Measurements from ENCODE around the gene SSC4D.
"Not testable (repeated sequence)": the region's sequence is repeated elsewhere in the genome, so short reads cannot be mapped to it uniquely, and the experiment has no call there.

Gene SSC4D

DNA sequence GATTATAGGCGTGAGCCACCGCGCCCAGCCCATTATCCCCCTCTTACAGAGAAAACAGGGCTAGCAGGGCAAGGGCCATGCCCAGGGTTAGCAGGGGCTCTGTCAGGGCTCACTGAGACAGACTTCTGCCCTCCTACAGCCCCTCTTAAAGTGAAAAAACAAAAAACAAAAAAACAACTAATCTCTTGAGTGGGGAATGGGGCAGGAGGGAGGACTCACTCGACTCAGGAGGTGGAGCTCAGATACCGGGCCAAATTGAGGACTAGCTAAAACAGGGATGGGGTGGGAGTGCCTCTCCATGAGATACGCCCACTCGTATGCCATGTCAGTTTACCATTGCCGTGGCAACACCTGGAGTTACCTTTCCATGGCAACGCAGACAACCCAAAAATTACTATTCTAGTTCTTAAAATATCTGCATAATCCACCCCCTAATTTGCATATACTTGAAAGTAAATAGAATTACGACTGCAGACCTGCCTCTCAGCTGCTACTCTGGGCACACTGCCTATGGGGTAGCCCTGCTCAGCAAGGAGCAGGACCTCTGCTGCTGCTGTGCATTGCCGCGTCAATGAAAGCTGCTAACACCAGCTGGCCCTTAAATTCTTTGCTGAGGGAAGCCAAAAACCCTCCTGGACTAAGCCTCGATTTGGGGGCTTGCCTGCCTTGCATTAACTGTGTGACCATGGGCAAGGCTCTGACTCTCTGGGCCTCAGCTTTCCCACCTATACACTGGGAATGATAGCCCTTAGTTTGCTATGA is 13.4 kb downstream of the SSC4D start:
- in situ Hi-C loops (cut with HindIII; ENCODE audit: low sequenced_read_pairs) = no loop called here
- H3K4me3 ChIP-seq (ENCODE audit: low read depth, low read length) = no peak overlapping the region
- DNase-seq (ENCODE audit: low read depth, low spot score) = no peak
- TF ChIP-seq, protein P1, sequence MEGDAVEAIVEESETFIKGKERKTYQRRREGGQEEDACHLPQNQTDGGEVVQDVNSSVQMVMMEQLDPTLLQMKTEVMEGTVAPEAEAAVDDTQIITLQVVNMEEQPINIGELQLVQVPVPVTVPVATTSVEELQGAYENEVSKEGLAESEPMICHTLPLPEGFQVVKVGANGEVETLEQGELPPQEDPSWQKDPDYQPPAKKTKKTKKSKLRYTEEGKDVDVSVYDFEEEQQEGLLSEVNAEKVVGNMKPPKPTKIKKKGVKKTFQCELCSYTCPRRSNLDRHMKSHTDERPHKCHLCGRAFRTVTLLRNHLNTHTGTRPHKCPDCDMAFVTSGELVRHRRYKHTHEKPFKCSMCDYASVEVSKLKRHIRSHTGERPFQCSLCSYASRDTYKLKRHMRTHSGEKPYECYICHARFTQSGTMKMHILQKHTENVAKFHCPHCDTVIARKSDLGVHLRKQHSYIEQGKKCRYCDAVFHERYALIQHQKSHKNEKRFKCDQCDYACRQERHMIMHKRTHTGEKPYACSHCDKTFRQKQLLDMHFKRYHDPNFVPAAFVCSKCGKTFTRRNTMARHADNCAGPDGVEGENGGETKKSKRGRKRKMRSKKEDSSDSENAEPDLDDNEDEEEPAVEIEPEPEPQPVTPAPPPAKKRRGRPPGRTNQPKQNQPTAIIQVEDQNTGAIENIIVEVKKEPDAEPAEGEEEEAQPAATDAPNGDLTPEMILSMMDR (IDR thresholded peaks at IDR 0.05; ENCODE audit: low read depth, low read length) = no peak

DNA sequence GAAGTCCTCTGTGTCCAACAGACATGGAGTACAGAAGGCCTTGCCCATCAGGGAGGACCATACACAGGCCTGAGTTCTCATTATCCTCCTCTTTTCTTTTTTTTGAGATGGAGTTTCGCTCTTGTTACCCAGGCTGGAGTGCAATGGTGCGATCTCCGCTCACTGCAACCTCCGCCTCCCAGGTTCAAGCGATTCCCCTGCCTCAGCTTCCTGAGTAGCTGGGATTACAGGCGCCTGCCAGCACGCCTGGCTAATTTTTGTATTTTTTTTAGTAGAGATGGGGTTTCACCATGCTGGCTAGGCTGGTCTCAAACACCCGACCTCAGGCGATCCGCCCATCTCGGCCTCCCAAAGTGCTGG is 13.9 kb downstream of the SSC4D start:
- in situ Hi-C loops (cut with HindIII; ENCODE audit: low sequenced_read_pairs); H3K4me3 ChIP-seq (ENCODE audit: low read depth, low read length); DNase-seq (ENCODE audit: low read depth, low spot score): not testable (repeated sequence)

DNA sequence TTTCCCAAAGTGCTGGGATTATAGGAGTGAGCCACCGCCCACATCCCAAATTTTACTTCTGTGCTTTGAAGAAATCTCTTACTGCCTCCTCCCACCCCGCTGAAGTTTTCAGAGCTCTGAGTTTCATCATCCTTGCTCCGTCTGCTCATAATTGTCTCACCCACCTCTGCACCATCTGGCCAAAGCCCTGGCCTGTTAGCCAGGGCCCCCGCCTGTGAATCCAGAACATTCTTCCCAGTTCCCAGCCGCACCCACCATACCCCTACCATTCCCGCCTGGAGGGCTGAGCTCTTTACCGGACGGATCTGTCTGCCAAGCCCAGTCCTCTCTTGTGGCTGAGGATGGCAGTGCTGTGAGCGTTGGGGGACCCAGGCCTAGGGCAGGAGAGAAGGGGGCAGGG is 14.5 kb downstream of the SSC4D start:
- TF ChIP-seq, protein P1 (IDR thresholded peaks at IDR 0.05; ENCODE audit: low read depth, low read length) = no peak
- in situ Hi-C loops (cut with HindIII; ENCODE audit: low sequenced_read_pairs) = no loop called here
- no peak for DNase-seq (ENCODE audit: low read depth, low spot score)
- H3K4me3 ChIP-seq (ENCODE audit: low read depth, low read length) = no peak overlapping the region

DNA sequence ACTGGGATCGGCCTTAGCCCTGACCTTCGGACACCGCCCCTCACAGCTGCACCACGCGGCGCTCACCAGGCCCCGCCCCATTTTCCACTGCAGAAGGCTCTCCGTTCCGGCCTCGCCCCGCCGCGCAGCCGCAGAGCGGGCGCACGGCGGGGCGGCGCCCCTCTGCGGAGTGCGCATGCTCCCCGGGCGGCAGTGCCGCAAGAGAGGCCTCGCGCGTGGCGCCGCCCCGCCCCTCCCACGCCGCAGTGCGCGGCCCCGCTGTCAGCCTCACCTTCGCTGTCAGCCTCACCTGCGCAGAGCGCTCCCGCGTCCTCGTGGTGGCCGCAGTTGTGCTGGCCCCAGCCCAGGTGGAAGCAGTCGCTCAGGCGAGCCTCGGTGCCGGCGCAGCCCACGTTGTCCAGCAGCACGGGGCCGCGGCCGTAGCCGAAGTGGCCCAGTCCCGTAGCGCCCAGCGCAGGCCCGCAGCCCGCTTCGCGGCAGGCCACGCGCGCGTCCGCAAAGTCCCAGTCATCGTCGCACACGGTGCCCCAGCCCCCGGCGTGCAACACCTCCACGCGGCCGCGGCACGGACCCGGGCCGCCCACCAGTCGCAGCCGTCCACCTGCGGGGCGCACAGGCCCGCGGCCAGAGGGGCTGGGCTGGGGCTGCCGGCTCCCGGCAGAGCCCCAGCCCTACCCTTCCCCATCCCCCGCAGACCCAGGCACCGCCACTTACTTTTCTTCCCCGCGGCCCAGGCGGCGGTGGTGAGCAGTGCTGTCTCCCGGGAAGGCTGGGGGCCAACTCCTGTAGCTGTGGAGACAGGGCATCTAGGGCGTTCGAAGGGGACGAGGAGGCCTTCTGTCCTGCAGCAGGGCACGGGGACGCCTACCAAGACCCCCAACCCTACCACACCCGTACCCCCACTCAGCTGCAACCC is 16.1 kb downstream of the SSC4D start:
- in situ Hi-C loops (cut with HindIII; ENCODE audit: low sequenced_read_pairs) = no loop called here
- H3K4me3 ChIP-seq (ENCODE audit: low read depth, low read length) = peak overlapping the region; percentile 44
- TF ChIP-seq, protein P1 (IDR thresholded peaks at IDR 0.05; ENCODE audit: low read depth, low read length) = no peak
- peak; percentile 83 for DNase-seq (ENCODE audit: low read depth, low spot score)

DNA sequence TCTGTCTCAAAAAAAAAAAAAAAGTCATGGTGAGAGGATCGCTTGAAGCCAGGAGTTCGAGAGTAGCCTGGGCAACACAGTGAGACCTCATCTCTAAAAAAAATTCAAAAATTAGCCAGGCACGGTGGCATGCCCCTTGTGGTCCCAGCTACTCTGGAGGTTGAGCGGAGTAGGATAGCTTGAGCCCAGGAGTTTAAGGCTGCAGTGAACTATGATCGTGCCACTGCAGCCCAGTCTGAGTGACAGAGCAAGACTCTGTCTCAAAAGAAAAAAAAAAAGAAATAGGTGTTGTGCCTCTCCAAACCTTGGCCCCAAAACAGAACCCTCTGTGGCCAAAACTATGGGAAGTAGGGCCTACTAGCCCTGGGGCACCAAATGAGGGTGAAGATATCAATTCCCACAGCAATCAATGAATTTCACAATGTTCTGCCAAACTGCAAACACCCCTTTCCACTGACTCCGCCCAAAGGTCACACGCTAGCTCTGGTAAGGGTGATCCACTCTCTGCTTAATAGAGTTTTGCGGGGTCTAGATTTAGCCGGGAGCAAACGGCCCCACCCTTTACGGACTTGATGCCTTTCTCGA is 16.9 kb downstream of the SSC4D start:
- DNase-seq (ENCODE audit: low read depth, low spot score) = no peak
- in situ Hi-C loops (cut with HindIII; ENCODE audit: low sequenced_read_pairs) = no loop called here
- H3K4me3 ChIP-seq (ENCODE audit: low read depth, low read length) = peak overlapping the region; percentile 27
- TF ChIP-seq, protein P1 (IDR thresholded peaks at IDR 0.05; ENCODE audit: low read depth, low read length) = no peak

DNA sequence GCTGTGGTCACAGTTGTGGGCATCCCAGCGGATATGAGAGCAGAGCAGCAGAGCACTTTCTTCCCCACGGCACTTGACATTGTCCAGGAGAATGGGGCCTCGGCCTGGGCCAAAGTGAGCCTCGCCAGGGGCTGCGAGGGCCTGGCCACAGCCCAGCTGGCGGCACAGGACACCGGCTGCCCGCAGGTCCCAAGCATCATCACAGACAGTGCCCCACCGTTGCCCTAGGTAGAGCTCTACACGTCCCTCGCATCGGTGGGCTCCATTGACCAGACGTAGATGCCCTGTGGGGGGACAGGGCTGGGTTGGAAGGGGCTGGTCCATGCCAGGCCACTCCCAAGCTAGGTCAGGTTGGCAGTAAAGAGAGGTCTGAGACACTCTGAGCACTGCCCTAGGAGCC is 19.4 kb downstream of the SSC4D start:
- H3K4me3 ChIP-seq (ENCODE audit: low read depth, low read length) = no peak overlapping the region
- in situ Hi-C loops (cut with HindIII; ENCODE audit: low sequenced_read_pairs) = no loop called here

DNA sequence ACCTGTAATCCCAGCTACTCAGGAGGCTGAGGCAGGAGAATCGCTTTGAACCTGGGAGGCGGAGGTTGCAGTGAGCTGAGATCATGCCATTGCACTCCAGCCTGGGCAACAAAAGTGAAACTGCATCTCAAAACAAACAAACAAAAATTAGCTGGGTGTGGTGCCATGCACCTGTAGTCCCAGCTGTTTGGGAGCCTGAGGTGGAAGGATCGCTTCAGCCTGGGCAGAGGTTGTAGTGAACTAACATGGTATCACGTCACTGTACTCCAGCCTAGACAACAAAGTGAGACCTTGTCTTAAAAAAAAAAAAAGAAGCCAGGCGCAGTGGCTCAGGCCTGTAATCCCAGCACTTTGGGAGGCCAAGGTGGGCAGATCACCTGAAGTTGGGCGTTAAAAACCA is 21.7 kb downstream of the SSC4D start:
- in situ Hi-C loops (cut with HindIII; ENCODE audit: low sequenced_read_pairs); DNase-seq (ENCODE audit: low read depth, low spot score); H3K4me3 ChIP-seq (ENCODE audit: low read depth, low read length): not testable (repeated sequence)

More for the DNA sequence above, 19.4 kb downstream of the SSC4D start:
- DNase-seq (ENCODE audit: low read depth, low spot score) = no peak
- TF ChIP-seq, protein P1 (IDR thresholded peaks at IDR 0.05; ENCODE audit: low read depth, low read length) = no peak
